IPS-18a (cell line): ENCODE results near the gene TMTC2.

Experiments
- H3K27ac ChIP-seq: one replicate; pipeline ENCODE4 v1.5.1; 2013; ENCODE audit warnings: low read length
- H3K27me3 ChIP-seq: one replicate; pipeline ENCODE4 v1.6.1; 2013; ENCODE audit warnings: mild to moderate bottlenecking, low read length; ENCODE audit not compliant: control insufficient read depth, insufficient read depth
- H3K36me3 ChIP-seq: one replicate; pipeline ENCODE4 v1.6.1; 2013; ENCODE audit warnings: low read depth, low read length; ENCODE audit not compliant: control insufficient read depth
- H3K4me1 ChIP-seq: one replicate; pipeline ENCODE4 v1.6.1; 2013; ENCODE audit warnings: low read depth, low read length; ENCODE audit not compliant: control insufficient read depth
- H3K4me3 ChIP-seq: one replicate; pipeline ENCODE4 v1.5.1; 2013; ENCODE audit warnings: low read length
- H3K9ac ChIP-seq: one replicate; pipeline ENCODE4 v1.6.1; 2013; ENCODE audit warnings: mild to moderate bottlenecking, low read length, moderate library complexity
- H3K9me3 ChIP-seq: one replicate; pipeline ENCODE4 v1.6.1; 2013; ENCODE audit warnings: low read depth, low read length; ENCODE audit not compliant: control insufficient read depth

The TMTC2 gene

DNA sequence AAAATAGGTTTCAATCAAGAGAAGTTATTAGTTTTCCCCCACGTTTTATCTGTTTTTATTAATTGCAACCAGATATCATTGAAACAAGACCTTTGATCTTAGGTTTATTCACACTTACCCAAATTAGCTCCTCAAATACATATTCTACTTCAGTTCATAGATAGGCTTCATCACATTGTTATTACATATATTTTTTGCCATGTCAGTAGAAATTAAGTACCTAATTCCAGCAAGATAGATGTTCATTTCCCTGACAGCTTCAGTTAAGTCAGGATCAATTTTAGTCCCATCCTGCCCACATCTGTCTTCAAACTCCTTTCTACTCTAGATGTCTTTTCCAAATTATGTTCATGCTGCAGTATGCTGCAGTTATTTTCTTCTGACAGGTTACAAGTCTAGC, 388.8 kb downstream of the TMTC2 start:
- Histone ChIP-seq H3K36me3 (no peaks in the 10 kb centered on the region), H3K9ac (no peak overlapping the region), H3K4me1 (no peaks in the 10 kb centered on the region), H3K4me3 (no peak overlapping the region), H3K27me3 (no peaks in the 10 kb centered on the region), H3K9me3 (no peaks in the 10 kb centered on the region), H3K27ac (no peak overlapping the region)

- no peaks in the 10 kb centered on the region for H3K27me3 ChIP-seq
- no peaks in the 10 kb centered on the region for H3K36me3 ChIP-seq
- H3K4me3 ChIP-seq, result no peak overlapping the region
- no peak overlapping the region for H3K27ac ChIP-seq
- H3K9me3 ChIP-seq, result no peaks in the 10 kb centered on the region
- H3K4me1 ChIP-seq, result no peaks in the 10 kb centered on the region
- H3K9ac ChIP-seq, result no peak overlapping the region
Measured at GRCh38 chr12:83077041-83077440, 390.3 kb downstream of the TMTC2 start.

GRCh38 chr12:83082690-83083276, 396.1 kb downstream of the TMTC2 start:
- no peak overlapping the region for H3K27ac ChIP-seq
- H3K9ac ChIP-seq, result no peak overlapping the region
- no peaks in the 10 kb centered on the region for H3K9me3 ChIP-seq
- no peaks in the 10 kb centered on the region for H3K27me3 ChIP-seq
- H3K36me3 ChIP-seq, result no peaks in the 10 kb centered on the region
- H3K4me3 ChIP-seq, result no peak overlapping the region
- H3K4me1 ChIP-seq, result peaks cover 11% of the 10 kb centered on the region

- Histone ChIP-seq H3K4me1 (peaks cover 11% of the 10 kb centered on the region), H3K27me3 (no peaks in the 10 kb centered on the region), H3K9me3 (no peaks in the 10 kb centered on the region), H3K36me3 (no peaks in the 10 kb centered on the region), H3K27ac (no peak overlapping the region), H3K9ac (no peak overlapping the region), H3K4me3 (no peak overlapping the region)
Measured at GRCh38 chr12:83083616-83084015, 396.9 kb downstream of the TMTC2 start.

DNA sequence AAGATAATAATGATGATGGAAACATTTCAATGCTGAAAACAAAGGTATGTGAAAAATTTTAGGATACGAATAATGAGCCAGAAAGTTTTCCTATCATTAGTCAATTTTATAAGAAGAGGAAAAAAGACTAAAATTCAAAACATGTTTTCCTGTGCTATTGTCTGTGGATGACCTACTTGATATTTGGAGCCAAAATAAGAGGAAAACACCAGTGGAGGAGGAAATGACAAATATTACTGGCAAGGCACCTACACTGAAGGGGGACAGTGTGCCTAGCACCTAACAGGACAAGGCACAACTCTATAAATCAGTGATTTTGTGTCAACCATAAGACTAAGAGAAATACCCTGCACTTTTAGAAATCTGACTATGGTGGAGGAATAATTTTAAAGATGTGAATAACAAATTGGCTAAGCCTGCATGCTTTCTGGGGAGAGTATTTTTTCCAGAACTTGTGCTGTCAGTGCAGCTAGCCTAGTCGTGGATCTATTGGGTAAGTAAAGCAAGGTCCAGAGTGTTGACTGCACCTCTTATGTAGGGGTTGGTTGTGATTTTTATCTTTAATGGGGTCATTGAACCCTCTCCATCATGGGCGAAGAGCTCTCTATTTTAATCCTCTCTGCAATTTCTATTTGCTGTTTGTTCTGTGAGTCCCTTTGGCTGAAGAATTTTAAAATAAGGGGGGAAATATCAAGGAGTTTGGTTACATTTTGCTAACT, 398.0 kb downstream of the TMTC2 start:
- H3K9ac ChIP-seq, result no peak overlapping the region
- no peaks in the 10 kb centered on the region for H3K27me3 ChIP-seq
- no peaks in the 10 kb centered on the region for H3K9me3 ChIP-seq
- H3K4me3 ChIP-seq, result no peak overlapping the region
- H3K36me3 ChIP-seq, result no peaks in the 10 kb centered on the region
- H3K27ac ChIP-seq, result no peak overlapping the region
- H3K4me1 ChIP-seq, result peaks cover 11% of the 10 kb centered on the region

DNA sequence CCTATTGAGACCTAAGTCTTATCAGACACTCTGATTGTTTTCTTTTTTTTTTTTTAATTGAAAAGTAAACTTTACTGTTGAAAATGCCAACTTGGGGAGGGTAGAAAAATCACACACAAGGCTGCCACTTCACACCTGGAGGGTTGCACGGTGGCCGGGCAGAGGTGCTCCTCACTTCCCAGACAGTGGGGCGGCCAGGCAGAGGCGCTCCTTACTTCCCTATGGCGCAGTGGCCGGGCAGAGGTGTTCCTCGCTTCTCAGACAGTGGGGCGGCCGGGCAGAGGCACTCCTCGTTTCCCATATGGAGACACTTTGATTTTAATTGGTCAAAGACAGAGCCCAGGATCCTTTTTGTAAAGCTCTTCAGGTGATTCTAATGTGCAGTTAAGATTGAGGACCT, 399.3 kb downstream of the TMTC2 start:
- Histone ChIP-seq H3K4me3 (no peak overlapping the region), H3K4me1 (peaks cover 11% of the 10 kb centered on the region), H3K36me3 (no peaks in the 10 kb centered on the region), H3K27me3 (no peaks in the 10 kb centered on the region), H3K9ac (no peak overlapping the region), H3K27ac (no peak overlapping the region), H3K9me3 (no peaks in the 10 kb centered on the region)

GRCh38 chr12:83089575-83089974, 402.9 kb downstream of the TMTC2 start:
- Histone ChIP-seq H3K27me3 (no peaks in the 10 kb centered on the region), H3K9ac (no peak overlapping the region), H3K9me3 (no peaks in the 10 kb centered on the region), H3K27ac (no peak overlapping the region), H3K4me3 (no peak overlapping the region), H3K36me3 (no peaks in the 10 kb centered on the region), H3K4me1 (peaks cover 9% of the 10 kb centered on the region)

DNA sequence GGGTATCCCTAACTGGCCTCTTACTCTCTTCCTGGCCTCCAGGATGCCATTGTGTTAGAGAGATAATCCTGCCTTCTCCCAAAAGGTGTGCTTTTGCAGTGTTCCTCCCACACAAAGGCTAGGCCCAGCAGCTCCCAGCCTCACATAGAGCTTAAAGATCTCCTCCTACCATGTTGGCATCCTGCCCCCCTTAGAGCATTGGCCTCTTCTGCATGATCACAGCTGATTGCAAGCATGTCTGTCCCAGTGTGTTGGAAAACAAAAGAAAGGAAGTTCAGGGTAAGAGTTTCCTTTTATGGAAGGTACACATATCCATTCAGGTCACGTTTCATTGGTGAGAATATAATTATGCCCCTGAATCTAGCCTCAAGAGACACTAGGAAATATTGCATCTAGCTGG, 405.4 kb downstream of the TMTC2 start:
- H3K4me3 ChIP-seq, result no peak overlapping the region
- no peaks in the 10 kb centered on the region for H3K27me3 ChIP-seq
- H3K9ac ChIP-seq, result no peak overlapping the region
- no peaks in the 10 kb centered on the region for H3K9me3 ChIP-seq
- H3K27ac ChIP-seq, result no peak overlapping the region
- H3K36me3 ChIP-seq, result no peaks in the 10 kb centered on the region
- H3K4me1 ChIP-seq, result peaks cover 9% of the 10 kb centered on the region

DNA sequence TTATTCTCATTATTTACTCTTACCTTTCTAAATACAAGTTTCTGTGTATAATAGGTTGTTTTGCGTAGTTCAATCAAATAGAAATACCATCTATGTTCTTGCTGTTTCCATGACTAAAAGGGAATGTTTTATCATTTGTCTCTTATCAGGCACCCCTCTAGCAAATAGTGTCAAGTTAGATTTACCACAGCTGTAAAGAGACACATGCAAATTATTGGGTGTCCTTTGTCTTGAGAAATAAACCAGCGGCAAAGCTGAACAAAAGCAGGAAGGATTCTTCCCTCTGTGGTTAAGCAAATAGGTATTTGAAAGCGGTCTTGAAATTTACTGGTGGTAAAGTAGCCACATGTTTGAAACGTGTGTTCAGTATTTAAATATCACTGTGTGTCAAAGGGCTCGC, 405.9 kb downstream of the TMTC2 start:
- no peak overlapping the region for H3K4me3 ChIP-seq
- H3K36me3 ChIP-seq, result no peaks in the 10 kb centered on the region
- no peak overlapping the region for H3K9ac ChIP-seq
- H3K4me1 ChIP-seq, result peaks cover 9% of the 10 kb centered on the region
- H3K9me3 ChIP-seq, result no peaks in the 10 kb centered on the region
- no peaks in the 10 kb centered on the region for H3K27me3 ChIP-seq
- H3K27ac ChIP-seq, result no peak overlapping the region

DNA sequence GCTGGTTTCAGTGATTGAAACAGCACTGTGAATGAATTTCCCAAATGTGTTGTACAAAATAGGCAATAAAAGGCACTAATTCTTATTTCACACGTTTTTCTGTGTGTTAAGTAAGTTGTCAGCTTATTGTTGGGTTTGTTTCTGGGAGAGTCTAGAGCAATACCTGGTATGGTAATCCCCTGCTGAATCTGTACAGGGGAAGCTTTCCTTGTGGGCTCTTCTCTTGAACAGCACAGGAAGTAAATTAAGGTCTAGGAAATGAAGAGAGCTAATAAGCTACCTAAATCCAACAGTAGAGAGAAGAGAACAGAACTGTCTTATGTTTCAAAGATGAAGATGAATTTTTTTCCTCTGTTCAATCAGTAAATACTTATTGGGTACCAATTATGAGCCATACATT, 406.7 kb downstream of the TMTC2 start:
- Histone ChIP-seq H3K27ac (no peak overlapping the region), H3K36me3 (no peaks in the 10 kb centered on the region), H3K4me1 (peaks cover 9% of the 10 kb centered on the region), H3K9me3 (no peaks in the 10 kb centered on the region), H3K9ac (no peak overlapping the region), H3K4me3 (no peak overlapping the region), H3K27me3 (no peaks in the 10 kb centered on the region)

DNA sequence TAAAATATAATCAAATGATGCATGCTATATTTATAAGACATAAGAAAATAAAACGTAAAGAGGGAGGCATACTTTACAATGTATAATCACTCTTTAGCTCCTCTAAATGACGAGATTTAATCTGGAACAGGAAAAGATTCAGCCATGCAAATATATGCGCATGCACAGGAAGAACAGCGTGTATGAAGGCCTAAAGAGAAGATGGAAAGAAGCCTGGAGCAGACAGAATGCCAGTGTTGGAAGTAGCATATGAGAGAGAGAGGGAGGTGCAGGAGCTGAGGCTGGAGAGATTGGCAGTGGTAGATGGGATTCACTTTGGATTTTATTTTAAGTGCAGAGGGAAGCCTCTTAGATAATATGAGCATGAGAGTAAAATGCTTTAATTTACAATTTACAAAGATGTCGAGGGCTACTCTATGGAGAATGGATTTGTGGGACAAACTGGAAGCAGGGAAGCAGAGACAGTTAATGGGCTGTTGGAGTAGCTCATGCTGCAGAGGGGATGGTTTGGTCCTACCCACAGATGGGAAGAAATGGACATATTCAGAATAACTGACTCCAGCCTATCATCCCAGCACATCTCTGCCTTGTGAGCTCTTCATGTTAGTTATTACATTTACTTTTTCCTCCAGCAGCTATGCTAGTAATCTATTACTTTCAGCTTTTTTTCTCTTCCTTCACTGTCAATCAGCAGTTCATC, 411.1 kb downstream of the TMTC2 start:
- H3K9me3 ChIP-seq, result no peaks in the 10 kb centered on the region
- H3K27ac ChIP-seq, result no peak overlapping the region
- H3K36me3 ChIP-seq, result no peaks in the 10 kb centered on the region
- no peak overlapping the region for H3K4me3 ChIP-seq
- H3K9ac ChIP-seq, result no peak overlapping the region
- no peaks in the 10 kb centered on the region for H3K27me3 ChIP-seq
- no peaks in the 10 kb centered on the region for H3K4me1 ChIP-seq

DNA sequence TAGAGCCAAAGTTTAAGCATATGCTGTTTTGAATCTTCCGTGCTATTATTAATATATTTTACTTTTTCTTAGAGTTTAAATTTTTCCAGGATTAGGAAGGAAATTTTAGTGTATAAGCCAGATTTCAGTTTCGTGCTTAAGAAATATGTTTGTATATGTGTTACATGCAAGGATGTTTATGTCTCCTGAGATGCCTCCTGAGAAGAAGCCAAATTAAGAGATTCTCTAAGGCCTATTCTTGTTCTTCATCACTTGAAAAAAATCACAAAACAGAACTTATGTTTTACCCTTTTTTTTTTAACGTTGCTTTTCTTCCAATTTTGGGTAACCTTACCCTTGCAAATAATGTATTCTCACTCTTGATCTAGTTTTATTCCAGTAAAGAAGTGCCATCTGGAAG, 412.7 kb downstream of the TMTC2 start:
- Histone ChIP-seq H3K4me3 (no peak overlapping the region), H3K9me3 (no peaks in the 10 kb centered on the region), H3K4me1 (no peaks in the 10 kb centered on the region), H3K27ac (no peak overlapping the region), H3K27me3 (no peaks in the 10 kb centered on the region), H3K36me3 (no peaks in the 10 kb centered on the region), H3K9ac (no peak overlapping the region)
